Gastroesophageal sphincter (tissue), 3 donors: ENCODE measurements around the gene PRKN.
"Not testable (repeated sequence)": the region's sequence is repeated elsewhere in the genome, so short reads cannot be mapped to it uniquely, and the experiment has no call there.

Experiments
- POLR2A ChIP-seq, 2 donors: fragments of 450-650 bp; IDR thresholded peaks; one replicate each; pipeline ENCODE4 v1.6.1; 2017; ENCODE audit warnings: antibody characterized with exemption in 2 of 2, mild to moderate bottlenecking in 2 of 2, moderate library complexity in 1 of 2
- POLR2AphosphoS5 ChIP-seq: sonication (generic); formaldehyde crosslinking; IDR thresholded peaks from one replicate; pipeline ENCODE4 v1.6.1; 2017; ENCODE audit warnings: antibody characterized with exemption
- TF ChIP-seq, protein P1 (sequence below), 4 experiments: fragments of 200-600 bp in 2 of 4; fragments of 450-650 bp in 2 of 4; sonication (generic) in 1 of 4; IDR thresholded peaks; one replicate each; pipeline ENCODE4 v1.5.1; 2017 to 2019; ENCODE audit warnings: antibody characterized with exemption in 4 of 4, mild to moderate bottlenecking in 2 of 4, moderate library complexity in 2 of 4

- TF ChIP-seq, protein P1, sequence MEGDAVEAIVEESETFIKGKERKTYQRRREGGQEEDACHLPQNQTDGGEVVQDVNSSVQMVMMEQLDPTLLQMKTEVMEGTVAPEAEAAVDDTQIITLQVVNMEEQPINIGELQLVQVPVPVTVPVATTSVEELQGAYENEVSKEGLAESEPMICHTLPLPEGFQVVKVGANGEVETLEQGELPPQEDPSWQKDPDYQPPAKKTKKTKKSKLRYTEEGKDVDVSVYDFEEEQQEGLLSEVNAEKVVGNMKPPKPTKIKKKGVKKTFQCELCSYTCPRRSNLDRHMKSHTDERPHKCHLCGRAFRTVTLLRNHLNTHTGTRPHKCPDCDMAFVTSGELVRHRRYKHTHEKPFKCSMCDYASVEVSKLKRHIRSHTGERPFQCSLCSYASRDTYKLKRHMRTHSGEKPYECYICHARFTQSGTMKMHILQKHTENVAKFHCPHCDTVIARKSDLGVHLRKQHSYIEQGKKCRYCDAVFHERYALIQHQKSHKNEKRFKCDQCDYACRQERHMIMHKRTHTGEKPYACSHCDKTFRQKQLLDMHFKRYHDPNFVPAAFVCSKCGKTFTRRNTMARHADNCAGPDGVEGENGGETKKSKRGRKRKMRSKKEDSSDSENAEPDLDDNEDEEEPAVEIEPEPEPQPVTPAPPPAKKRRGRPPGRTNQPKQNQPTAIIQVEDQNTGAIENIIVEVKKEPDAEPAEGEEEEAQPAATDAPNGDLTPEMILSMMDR (IDR thresholded peaks at IDR 0.05), result not testable (repeated sequence)
- not testable (repeated sequence) for TF ChIP-seq POLR2A (IDR thresholded peaks at IDR 0.05); POLR2AphosphoS5
Observed at GRCh38 chr6:161886545-161886944, 841.0 kb downstream of the PRKN start.
